Fibroblast of lung (primary cell): Measurements from ENCODE around the gene USP7. TPM values are rescaled to one million over a fixed set of nuclear protein-coding genes. Genes with fewer than 3 reads are reported as not detected.

Experiments used
- DNase-seq, 2 donors: peaks; one replicate each; pipeline versions ENCODE4 v3.0.0 to v3.0.0-alpha.2; 2010; ENCODE audit warnings: low read depth in 2 of 2
- H2AFZ ChIP-seq: 2 replicates; pipeline ENCODE4 v1.5.1; 2012; ENCODE audit warnings: low read length, control low read depth, inconsistent platforms
- H3K27ac ChIP-seq: 2 replicates; pipeline ENCODE4 v1.5.1; 2011; ENCODE audit warnings: low read length, control low read depth; ENCODE audit not compliant: insufficient read depth
- H3K27me3 ChIP-seq: 2 replicates; pipeline ENCODE4 v1.5.1; 2011; ENCODE audit warnings: mild to moderate bottlenecking, low read length; ENCODE audit not compliant: control insufficient read depth, insufficient read depth
- H3K36me3 ChIP-seq: 2 replicates; pipeline ENCODE4 v1.5.1; 2011; ENCODE audit warnings: low read length; ENCODE audit not compliant: control insufficient read depth, insufficient read depth
- H3K4me1 ChIP-seq: 2 replicates; pipeline ENCODE4 v1.5.1; 2011; ENCODE audit warnings: low read length; ENCODE audit not compliant: control insufficient read depth, insufficient read depth; ENCODE audit errors: extremely low read depth
- H3K4me2 ChIP-seq: 2 replicates; pipeline ENCODE4 v1.5.1; 2011; ENCODE audit warnings: low read length, control low read depth; ENCODE audit not compliant: insufficient read depth; ENCODE audit errors: extremely low read depth
- H3K4me3 ChIP-seq, 4 experiments: fragments of 200-600 bp in 1 of 4; sonication (generic) in 1 of 4; replicated peaks in 1 of 4; 2 replicates each; pipeline ENCODE4 v1.5.1; 2011 to 2016; ENCODE audit warnings: low read length in 4 of 4, low read depth in 3 of 4, mild to moderate bottlenecking in 3 of 4, control low read depth in 2 of 4, inconsistent platforms in 1 of 4, mixed read lengths in 1 of 4; ENCODE audit not compliant: insufficient read depth in 1 of 4; ENCODE audit errors: control extremely low read depth in 1 of 4
- H3K79me2 ChIP-seq: 2 replicates; pipeline ENCODE4 v1.5.1; 2012; ENCODE audit warnings: mild to moderate bottlenecking, low read length, inconsistent platforms; ENCODE audit not compliant: control insufficient read depth, insufficient read depth
- H3K9ac ChIP-seq: 2 replicates; pipeline ENCODE4 v1.5.1; 2011; ENCODE audit warnings: mild to moderate bottlenecking, low read length, control low read depth; ENCODE audit not compliant: insufficient read depth
- H3K9me3 ChIP-seq: 2 replicates; pipeline ENCODE4 v1.5.1; 2012; ENCODE audit warnings: low read depth, low read length; ENCODE audit not compliant: control insufficient read depth, insufficient read depth
- H4K20me1 ChIP-seq: 2 replicates; pipeline ENCODE4 v1.5.1; 2011; ENCODE audit warnings: low read length; ENCODE audit not compliant: control insufficient read depth, insufficient read depth; ENCODE audit errors: extremely low read depth
- CTCF ChIP-seq, 2 donors: IDR thresholded peaks in 1 of 2; conservative IDR thresholded peaks in 1 of 2; 1 replicate in 1 of 2; 2 replicates in 1 of 2; pipeline ENCODE4 v1.5.1; 2011 to 2012; ENCODE audit warnings: low read length in 2 of 2, control low read depth in 1 of 2, inconsistent platforms in 1 of 2, low read depth in 1 of 2, mild to moderate bottlenecking in 1 of 2
- EZH2 ChIP-seq: IDR thresholded peaks from 2 replicates; pipeline ENCODE4 v1.5.1; 2012; ENCODE audit warnings: low read length, control low read depth, mild to moderate bottlenecking; ENCODE audit errors: missing control alignments
- polyA plus RNA-seq, 2 donors: library from polyadenylated mRNA; depleted of rRNA in 1 of 2; stranded (reverse) in 1 of 2; unstranded in 1 of 2; fragments of >200 nt; gene quantifications; 2 replicates each; pipeline ENCODE4 v1.2.1, GENCODE V29; 2011 to 2012; ENCODE audit warnings: missing spikeins in 1 of 2
- total RNA-seq: library from RNA; depleted of rRNA; stranded (reverse); fragments of >200 nt; gene quantifications from 2 replicates; pipeline ENCODE4 v1.2.1, GENCODE V29; 2014

USP7 gene
- total and polyA plus RNA-seq, 2 donors (not counting 1 experiment from before 2014, with no cell fraction given): 22.5 to 48.7 TPM

- H3K36me3 ChIP-seq: peaks cover 20% of the 10 kb centered on the region
- no peaks in the 10 kb centered on the region for H3K4me1 ChIP-seq
- H3K79me2 ChIP-seq: peaks cover 2% of the 10 kb centered on the region
- no peak overlapping the region for H3K4me3 ChIP-seq
- no peaks in the 10 kb centered on the region for H4K20me1 ChIP-seq
- TF ChIP-seq EZH2 (no peak), CTCF (conservative IDR thresholded peaks at IDR 0.05 in 1 of 2, IDR thresholded peaks at IDR 0.05 in 1 of 2; ENCODE audit: low read depth in 1 of 2, low read length in 2 of 2) (no peak)
- no peak for DNase-seq
- H3K9ac ChIP-seq: no peak overlapping the region
- no peak overlapping the region for H3K27ac ChIP-seq
- H2AFZ ChIP-seq: no peak overlapping the region
- no peaks in the 10 kb centered on the region for H3K27me3 ChIP-seq
- no peaks in the 10 kb centered on the region for H3K9me3 ChIP-seq
- no peak overlapping the region for H3K4me2 ChIP-seq
Observed at GRCh38 chr16:8916541-8917225, 47.0 kb downstream of the USP7 start.

GRCh38 chr16:8915722-8916301 is 47.9 kb downstream of the USP7 start:
- TF ChIP-seq CTCF (conservative IDR thresholded peaks at IDR 0.05 in 1 of 2, IDR thresholded peaks at IDR 0.05 in 1 of 2; ENCODE audit: low read depth in 1 of 2, low read length in 2 of 2): no peak
- TF ChIP-seq EZH2: no peak
- DNase-seq: no peak
- H3K36me3 ChIP-seq: peaks cover 19% of the 10 kb centered on the region
- H3K27ac ChIP-seq: no peak overlapping the region
- no peaks in the 10 kb centered on the region for H3K27me3 ChIP-seq
- peaks cover 2% of the 10 kb centered on the region for H3K79me2 ChIP-seq
- H2AFZ ChIP-seq: no peak overlapping the region
- no peak overlapping the region for H3K9ac ChIP-seq
- no peak overlapping the region for H3K4me3 ChIP-seq
- no peaks in the 10 kb centered on the region for H3K4me1 ChIP-seq
- no peaks in the 10 kb centered on the region for H3K9me3 ChIP-seq
- no peaks in the 10 kb centered on the region for H4K20me1 ChIP-seq
- no peak overlapping the region for H3K4me2 ChIP-seq

- Histone ChIP-seq H3K4me1 (no peaks in the 10 kb centered on the region), H3K4me3 (no peak overlapping the region), H3K27me3 (no peaks in the 10 kb centered on the region), H2AFZ (no peak overlapping the region), H3K79me2 (peaks cover 2% of the 10 kb centered on the region), H3K27ac (no peak overlapping the region), H4K20me1 (no peaks in the 10 kb centered on the region), H3K36me3 (peaks cover 15% of the 10 kb centered on the region), H3K4me2 (no peak overlapping the region), H3K9ac (no peak overlapping the region), H3K9me3 (no peaks in the 10 kb centered on the region)
- no peak for DNase-seq
- no peak for TF ChIP-seq EZH2
- no peak for TF ChIP-seq CTCF (conservative IDR thresholded peaks at IDR 0.05 in 1 of 2, IDR thresholded peaks at IDR 0.05 in 1 of 2; ENCODE audit: low read depth in 1 of 2, low read length in 2 of 2)
Observed at GRCh38 chr16:8914098-8914497, 49.6 kb downstream of the USP7 start.
